Transverse colon (tissue), 4 donors: Measurements from ENCODE around the gene NDUFA9.

Experiments
- POLR2AphosphoS5 ChIP-seq, 3 donors: sonication (generic); formaldehyde crosslinking; IDR thresholded peaks; one replicate each; pipeline ENCODE4 v1.6.1; 2016; ENCODE audit warnings: antibody characterized with exemption in 3 of 3
- TF ChIP-seq, protein P1 (sequence below), 5 experiments: fragments of 200-600 bp in 3 of 5; fragments of 450-650 bp in 2 of 5; sonication (generic) in 3 of 5; IDR thresholded peaks; 1 replicate in 2 of 5; 2 replicates in 3 of 5; pipeline ENCODE4 v1.5.1; 2016 to 2017; ENCODE audit warnings: antibody characterized with exemption in 5 of 5, inconsistent platforms in 3 of 5, mild to moderate bottlenecking in 2 of 5, moderate library complexity in 1 of 5

DNA sequence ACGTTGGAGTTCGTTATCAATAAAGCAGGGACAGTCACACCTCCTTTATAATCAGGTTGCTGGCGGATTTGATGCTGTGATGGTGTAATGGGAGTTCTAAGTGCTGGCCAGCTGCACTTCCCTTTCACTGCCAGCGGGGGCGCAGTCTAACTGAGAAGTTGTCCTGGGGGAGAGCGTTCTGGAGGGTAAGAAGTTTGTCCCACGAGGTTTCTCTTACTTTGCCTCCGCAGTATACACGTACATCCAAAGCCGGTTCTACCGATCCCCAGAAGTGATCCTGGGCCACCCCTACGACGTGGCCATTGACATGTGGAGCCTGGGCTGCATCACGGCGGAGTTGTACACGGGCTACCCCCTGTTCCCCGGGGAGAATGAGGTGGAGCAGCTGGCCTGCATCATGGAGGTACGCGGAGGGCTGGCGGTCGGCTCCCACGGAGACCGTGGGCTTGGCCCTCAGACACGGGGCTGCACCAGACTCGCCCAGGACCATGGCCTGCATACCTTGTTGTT is 44.2 kb upstream of the NDUFA9 start:
- peak in 2 of 3 donors; percentile 42 to 44 for TF ChIP-seq POLR2AphosphoS5 (IDR thresholded peaks at IDR 0.05)
- TF ChIP-seq, protein P1, sequence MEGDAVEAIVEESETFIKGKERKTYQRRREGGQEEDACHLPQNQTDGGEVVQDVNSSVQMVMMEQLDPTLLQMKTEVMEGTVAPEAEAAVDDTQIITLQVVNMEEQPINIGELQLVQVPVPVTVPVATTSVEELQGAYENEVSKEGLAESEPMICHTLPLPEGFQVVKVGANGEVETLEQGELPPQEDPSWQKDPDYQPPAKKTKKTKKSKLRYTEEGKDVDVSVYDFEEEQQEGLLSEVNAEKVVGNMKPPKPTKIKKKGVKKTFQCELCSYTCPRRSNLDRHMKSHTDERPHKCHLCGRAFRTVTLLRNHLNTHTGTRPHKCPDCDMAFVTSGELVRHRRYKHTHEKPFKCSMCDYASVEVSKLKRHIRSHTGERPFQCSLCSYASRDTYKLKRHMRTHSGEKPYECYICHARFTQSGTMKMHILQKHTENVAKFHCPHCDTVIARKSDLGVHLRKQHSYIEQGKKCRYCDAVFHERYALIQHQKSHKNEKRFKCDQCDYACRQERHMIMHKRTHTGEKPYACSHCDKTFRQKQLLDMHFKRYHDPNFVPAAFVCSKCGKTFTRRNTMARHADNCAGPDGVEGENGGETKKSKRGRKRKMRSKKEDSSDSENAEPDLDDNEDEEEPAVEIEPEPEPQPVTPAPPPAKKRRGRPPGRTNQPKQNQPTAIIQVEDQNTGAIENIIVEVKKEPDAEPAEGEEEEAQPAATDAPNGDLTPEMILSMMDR (IDR thresholded peaks at IDR 0.05): peak; percentile 95 to 99 (median 96)
